Adrenal gland (tissue), 12 donors: Measurements from ENCODE around the gene GFOD1. TPM values are rescaled to one million over a fixed set of nuclear protein-coding genes. Genes with fewer than 3 reads are reported as not detected.

ENCODE experiments used
- DNase-seq, 7 donors: peaks; one replicate each; pipeline ENCODE4 v3.0.0-alpha.2; 2019 to 2020
- H3K27ac ChIP-seq, 5 donors: fragments of 200-600 bp; sonication (generic) in 4 of 5; 1 replicate in 3 of 5; 2 replicates in 2 of 5; pipeline versions ENCODE4 v1.5.1 to v1.8.0; 2016 to 2020; ENCODE audit warnings: mild to moderate bottlenecking in 1 of 5
- H3K27me3 ChIP-seq: fragments of 200-600 bp; 2 replicates; pipeline ENCODE4 v1.8.0; 2021
- H3K36me3 ChIP-seq, 2 donors: fragments of 200-600 bp; replicated peaks in 1 of 2; 1 replicate in 1 of 2; 2 replicates in 1 of 2; pipeline versions ENCODE4 v1.5.1 to v1.8.0; 2018 to 2022
- H3K4me1 ChIP-seq, 2 donors: fragments of 200-600 bp; replicated peaks in 1 of 2; 1 replicate in 1 of 2; 2 replicates in 1 of 2; pipeline versions ENCODE4 v1.5.1 to v1.8.0; 2018 to 2021
- H3K4me3 ChIP-seq, 4 donors: fragments of 200-600 bp; sonication (generic) in 3 of 4; one replicate each; pipeline ENCODE4 v1.5.1; 2016 to 2018
- H3K9me3 ChIP-seq, 3 donors: fragments of 200-600 bp; sonication (generic) in 1 of 3; replicated peaks in 1 of 3; 1 replicate in 2 of 3; 2 replicates in 1 of 3; pipeline versions ENCODE4 v1.5.1 to v1.8.0; 2016 to 2021
- POLR2A ChIP-seq, 2 donors: fragments of 450-650 bp; IDR thresholded peaks; one replicate each; pipeline ENCODE4 v1.6.1; 2017; ENCODE audit warnings: antibody characterized with exemption in 2 of 2, mild to moderate bottlenecking in 2 of 2, moderate library complexity in 1 of 2
- WGBS, 4 donors: extraction: QIAGEN DNeasy Blood & Tissue Kit in 2 of 4; methylation state at CpG; one replicate each; pipeline versions ENCODE4 v1.1.5 to v1.1.7; 2013 to 2017; 5-methylcytosine and 5-hydroxymethylcytosine counted together
- intact Hi-C, 2 donors: fragments of 100-400 bp; cut with DNase I; formaldehyde crosslinking; loops; one replicate each; pipeline versions ENCODE4 v1.14.1 to v1.15.0; 2022 to 2023
- polyA plus RNA-seq, 3 donors: library from polyadenylated mRNA; stranded (reverse); fragments of 200-250 nt in 2 of 3; fragments of 350-450 nt in 1 of 3; fragmentation: Illumina TruSeq in 1 of 3; extraction: RNeasy Lipid Tissue Mini Kit (QIAGEN cat#74804) in 1 of 3; gene quantifications; one replicate each; pipeline ENCODE4 v1.2.3, GENCODE V29; 2013 to 2014
- total RNA-seq, 9 donors: library from RNA; depleted of rRNA in 4 of 9; stranded (reverse); fragments of >200 nt in 4 of 9; fragments of 120-200 nt in 1 of 9; fragmentation: NEBNext Ultra II Directional in 1 of 9; extraction: Animal tissue kit (Norgen Biotek cat#: 25700) in 1 of 9; gene quantifications; one replicate each; pipeline versions ENCODE4 v1.1.0 to v1.2.4, GENCODE V29; 2013 to 2023
- TF ChIP-seq, protein P1 (sequence below), 6 experiments: fragments of 450-650 bp in 4 of 6; fragments of 200-600 bp in 2 of 6; sonication (generic) in 1 of 6; IDR thresholded peaks; 1 replicate in 5 of 6; 2 replicates in 1 of 6; pipeline versions ENCODE4 v1.5.1 to v1.8.0; 2016 to 2021; ENCODE audit warnings: antibody characterized with exemption in 6 of 6, mild to moderate bottlenecking in 2 of 6, moderate library complexity in 1 of 6
- donor health status: healthy with polysubstance abuse.
- donor health status: Bipolar disorder and iron deficiency.
- donor health status: DM: yes; HTN: yes; CAD: no.
- donor health status: DM: no; HTN: no; CAD: no.
- donor health status: DM: no; HTN: no; CAD: no.
- donor health status: DM: yes; HTN: yes; CAD: no.

Gene GFOD1
- total and polyA plus RNA-seq, 12 donors, result 1.9 to 7.7 (median 4.1) TPM

DNA sequence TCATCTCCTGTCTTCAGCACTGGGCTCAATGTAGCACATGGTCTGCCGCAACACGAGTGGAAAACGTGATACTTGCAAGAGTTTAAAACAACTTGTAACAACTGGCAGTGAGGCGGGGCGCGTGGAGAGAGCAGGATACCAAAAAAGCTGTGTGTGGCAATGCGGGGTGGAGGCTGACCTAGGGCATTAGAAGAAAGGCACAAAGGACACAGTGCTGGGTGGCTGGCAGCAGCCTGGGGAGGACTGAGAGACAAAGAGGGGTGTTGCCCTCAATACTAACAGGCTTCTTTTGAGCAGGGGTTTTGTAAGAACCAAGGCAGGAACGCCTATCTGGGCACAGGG is 1.5 kb upstream of the GFOD1 start:
- Histone ChIP-seq H3K4me3 (no peak overlapping the region), H3K4me1 (peaks cover 9 to 21% of the 10 kb centered on the region in 2 donors), H3K36me3 (no peaks in the 10 kb centered on the region), H3K27ac (no peak overlapping the region), H3K9me3 (no peaks in the 10 kb centered on the region), H3K27me3 (peaks cover 8% of the 10 kb centered on the region)
- TF ChIP-seq, protein P1, sequence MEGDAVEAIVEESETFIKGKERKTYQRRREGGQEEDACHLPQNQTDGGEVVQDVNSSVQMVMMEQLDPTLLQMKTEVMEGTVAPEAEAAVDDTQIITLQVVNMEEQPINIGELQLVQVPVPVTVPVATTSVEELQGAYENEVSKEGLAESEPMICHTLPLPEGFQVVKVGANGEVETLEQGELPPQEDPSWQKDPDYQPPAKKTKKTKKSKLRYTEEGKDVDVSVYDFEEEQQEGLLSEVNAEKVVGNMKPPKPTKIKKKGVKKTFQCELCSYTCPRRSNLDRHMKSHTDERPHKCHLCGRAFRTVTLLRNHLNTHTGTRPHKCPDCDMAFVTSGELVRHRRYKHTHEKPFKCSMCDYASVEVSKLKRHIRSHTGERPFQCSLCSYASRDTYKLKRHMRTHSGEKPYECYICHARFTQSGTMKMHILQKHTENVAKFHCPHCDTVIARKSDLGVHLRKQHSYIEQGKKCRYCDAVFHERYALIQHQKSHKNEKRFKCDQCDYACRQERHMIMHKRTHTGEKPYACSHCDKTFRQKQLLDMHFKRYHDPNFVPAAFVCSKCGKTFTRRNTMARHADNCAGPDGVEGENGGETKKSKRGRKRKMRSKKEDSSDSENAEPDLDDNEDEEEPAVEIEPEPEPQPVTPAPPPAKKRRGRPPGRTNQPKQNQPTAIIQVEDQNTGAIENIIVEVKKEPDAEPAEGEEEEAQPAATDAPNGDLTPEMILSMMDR (IDR thresholded peaks at IDR 0.05), result no peak
- TF ChIP-seq POLR2A (IDR thresholded peaks at IDR 0.05), result no peak
- intact Hi-C loops, result no loop called here
- WGBS, 4 donors, result 78 to 84% (median 80%) methylated on average over 8 of the region's 8 CpGs
- no peak for DNase-seq

GRCh38 chr6:13488015-13488895 is 855 bp upstream of the GFOD1 start:
- TF ChIP-seq POLR2A (IDR thresholded peaks at IDR 0.05), result no peak
- TF ChIP-seq, protein P1 (IDR thresholded peaks at IDR 0.05), result no peak
- Histone ChIP-seq H3K36me3 (no peaks in the 10 kb centered on the region), H3K9me3 (no peaks in the 10 kb centered on the region), H3K27me3 (peaks cover 13% of the 10 kb centered on the region), H3K27ac (peak overlapping the region in 2 of 5 donors; percentile 56 to 89), H3K4me1 (peaks cover 9 to 21% of the 10 kb centered on the region in 2 donors), H3K4me3 (peak overlapping the region in 2 of 4 donors; percentile 15 to 91)
- intact Hi-C loops, result no loop called here
- WGBS, 4 donors, result 12 to 39% (median 21%) methylated on average over 15 to 57 of the region's 57 CpGs
- DNase-seq, result peak in 6 of 7 donors; percentile 36 to 70 (median 39)

- 0 to 3% (median 1%) methylated on average over 16 to 39 of the region's 39 CpGs for WGBS, 4 donors
- DNase-seq, result peak; percentile 41 to 77 (median 49)
- Histone ChIP-seq H3K27ac (peak overlapping the region in 4 of 5 donors; percentile 62 to 89 (median 82)), H3K9me3 (no peaks in the 10 kb centered on the region), H3K27me3 (peaks cover 15% of the 10 kb centered on the region), H3K4me3 (peak overlapping the region in 3 of 4 donors; percentile 39 to 91 (median 48)), H3K36me3 (no peaks in the 10 kb centered on the region), H3K4me1 (peaks cover 9 to 21% of the 10 kb centered on the region in 2 donors)
- intact Hi-C loops, result no loop called here
- TF ChIP-seq, protein P1 (IDR thresholded peaks at IDR 0.05), result no peak
- TF ChIP-seq POLR2A (IDR thresholded peaks at IDR 0.05), result no peak
Measured at GRCh38 chr6:13486679-13487121, 700 bp downstream of the GFOD1 start.

DNA sequence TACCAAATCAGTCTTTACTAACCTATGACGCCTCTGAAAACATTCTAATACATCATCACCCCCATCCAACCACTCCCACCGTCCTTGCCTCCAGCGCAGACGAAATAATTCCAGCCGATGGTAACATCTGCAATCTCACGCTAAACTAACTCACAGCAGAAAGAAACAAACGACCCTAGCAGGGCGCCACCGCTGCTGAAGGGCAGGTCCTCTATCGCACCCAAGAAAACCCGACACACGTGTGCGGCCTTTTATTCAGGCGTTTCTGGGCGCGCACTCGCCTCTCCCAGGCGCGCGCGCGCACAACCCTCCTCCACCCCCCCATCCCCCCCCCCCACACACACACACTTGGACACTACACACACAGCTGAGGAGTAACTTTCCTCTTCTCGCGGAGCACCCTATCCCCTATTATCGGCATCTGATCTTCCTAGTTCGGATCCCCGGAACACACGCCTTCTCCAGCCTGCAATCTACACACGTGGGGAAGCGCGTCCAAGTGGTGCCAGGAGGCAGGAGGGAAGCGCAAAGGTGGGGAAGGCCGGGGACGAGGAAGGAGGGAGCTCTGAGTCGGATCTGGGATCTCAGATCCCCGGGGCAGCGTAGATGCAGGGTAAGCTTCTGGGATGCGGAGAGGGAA is 1.4 kb downstream of the GFOD1 start:
- TF ChIP-seq, protein P1 (IDR thresholded peaks at IDR 0.05), result no peak
- TF ChIP-seq POLR2A (IDR thresholded peaks at IDR 0.05), result no peak
- Histone ChIP-seq H3K4me3 (peak overlapping the region in 2 of 4 donors; percentile 39 to 91), H3K27me3 (peaks cover 15% of the 10 kb centered on the region), H3K27ac (peak overlapping the region in 2 of 5 donors; percentile 87 to 89), H3K4me1 (peaks cover 9 to 21% of the 10 kb centered on the region in 2 donors), H3K36me3 (no peaks in the 10 kb centered on the region), H3K9me3 (no peaks in the 10 kb centered on the region)
- intact Hi-C loops, result no loop called here
- 0 to 4% (median 1%) methylated on average over 19 to 38 of the region's 38 CpGs for WGBS, 4 donors
- DNase-seq, result peak in 3 of 7 donors; percentile 9 to 65 (median 21)
